ENCODE results near the gene MTMR3. TPM values are rescaled to one million over a fixed set of nuclear protein-coding genes. Genes with fewer than 3 reads are reported as not detected.

Gene MTMR3
- total RNA-seq, 1 donor from 2014 or later: 51.7 TPM

GRCh38 chr22:30064172-30064571 is 181.2 kb downstream of the MTMR3 start:
- H3K27me3 Mint-ChIP-seq (ENCODE audit: unreplicated experiment): no peaks in the 10 kb centered on the region
- peaks cover 25% of the 10 kb centered on the region for H3K36me3 Mint-ChIP-seq (ENCODE audit: unreplicated experiment)
- no peak for TF ChIP-seq CTCF (IDR thresholded peaks at IDR 0.05; ENCODE audit: partially characterized antibody, unreplicated experiment)
- H3K4me1 Mint-ChIP-seq (ENCODE audit: low read depth, unreplicated experiment): no peaks in the 10 kb centered on the region
- H3K27ac Mint-ChIP-seq (ENCODE audit: unreplicated experiment): no peak overlapping the region
- DNase-seq: no peak
- H3K4me3 Mint-ChIP-seq (ENCODE audit: unreplicated experiment): no peak overlapping the region
- H3K9me3 Mint-ChIP-seq (ENCODE audit: unreplicated experiment): peaks cover 9% of the 10 kb centered on the region

GRCh38 chr22:30073743-30074142 is 190.8 kb downstream of the MTMR3 start:
- TF ChIP-seq CTCF (IDR thresholded peaks at IDR 0.05; ENCODE audit: partially characterized antibody, unreplicated experiment): no peak
- Mint-ChIP-seq H3K27me3 (ENCODE audit: unreplicated experiment) (peaks cover 4% of the 10 kb centered on the region), H3K4me3 (ENCODE audit: unreplicated experiment) (no peak overlapping the region), H3K9me3 (ENCODE audit: unreplicated experiment) (no peaks in the 10 kb centered on the region), H3K27ac (ENCODE audit: unreplicated experiment) (no peak overlapping the region), H3K36me3 (ENCODE audit: unreplicated experiment) (peaks cover 3% of the 10 kb centered on the region), H3K4me1 (ENCODE audit: low read depth, unreplicated experiment) (no peaks in the 10 kb centered on the region)
- DNase-seq: no peak

- Mint-ChIP-seq H3K4me3 (ENCODE audit: unreplicated experiment) (no peak overlapping the region), H3K36me3 (ENCODE audit: unreplicated experiment) (peaks cover 3% of the 10 kb centered on the region), H3K4me1 (ENCODE audit: low read depth, unreplicated experiment) (no peaks in the 10 kb centered on the region), H3K9me3 (ENCODE audit: unreplicated experiment) (no peaks in the 10 kb centered on the region), H3K27ac (ENCODE audit: unreplicated experiment) (no peak overlapping the region), H3K27me3 (ENCODE audit: unreplicated experiment) (peaks cover 5% of the 10 kb centered on the region)
- no peak for TF ChIP-seq CTCF (IDR thresholded peaks at IDR 0.05; ENCODE audit: partially characterized antibody, unreplicated experiment)
- no peak for DNase-seq
Measured at GRCh38 chr22:30074147-30074546, 191.2 kb downstream of the MTMR3 start.

GRCh38 chr22:30074994-30075393 is 192.0 kb downstream of the MTMR3 start:
- Mint-ChIP-seq H3K36me3 (ENCODE audit: unreplicated experiment) (no peaks in the 10 kb centered on the region), H3K27ac (ENCODE audit: unreplicated experiment) (no peak overlapping the region), H3K4me1 (ENCODE audit: low read depth, unreplicated experiment) (no peaks in the 10 kb centered on the region), H3K27me3 (ENCODE audit: unreplicated experiment) (peaks cover 3% of the 10 kb centered on the region), H3K9me3 (ENCODE audit: unreplicated experiment) (no peaks in the 10 kb centered on the region), H3K4me3 (ENCODE audit: unreplicated experiment) (no peak overlapping the region)
- DNase-seq: no peak
- no peak for TF ChIP-seq CTCF (IDR thresholded peaks at IDR 0.05; ENCODE audit: partially characterized antibody, unreplicated experiment)

GRCh38 chr22:30077279-30077880 is 194.4 kb downstream of the MTMR3 start:
- TF ChIP-seq CTCF (IDR thresholded peaks at IDR 0.05; ENCODE audit: partially characterized antibody, unreplicated experiment): no peak
- Mint-ChIP-seq H3K27ac (ENCODE audit: unreplicated experiment) (no peak overlapping the region), H3K27me3 (ENCODE audit: unreplicated experiment) (peaks cover 3% of the 10 kb centered on the region), H3K4me1 (ENCODE audit: low read depth, unreplicated experiment) (no peaks in the 10 kb centered on the region), H3K4me3 (ENCODE audit: unreplicated experiment) (no peak overlapping the region), H3K9me3 (ENCODE audit: unreplicated experiment) (no peaks in the 10 kb centered on the region), H3K36me3 (ENCODE audit: unreplicated experiment) (peaks cover 5% of the 10 kb centered on the region)
- DNase-seq: no peak
